Gastrocnemius medialis (tissue), 4 donors: ENCODE results near the gene ANO10. TPM values are rescaled to one million over a fixed set of nuclear protein-coding genes. Genes with fewer than 3 reads are reported as not detected.
"Not testable (repeated sequence)": the region's sequence is repeated elsewhere in the genome, so short reads cannot be mapped to it uniquely, and the experiment has no call there.

Source experiments
- ATAC-seq, 2 donors: fragments of 150-250 bp; one replicate each; pipeline ENCODE4 v1.9.1; 2016
- DNase-seq, 2 donors: peaks; one replicate each; pipeline ENCODE4 v3.0.0-alpha.2; 2019
- H3K27ac ChIP-seq, 4 donors: fragments of 200-600 bp; sonication (generic); 1 replicate in 1 of 4; 2 replicates in 3 of 4; pipeline ENCODE4 v1.5.1; 2016 to 2018; ENCODE audit warnings: mild to moderate bottlenecking in 2 of 4, moderate library complexity in 1 of 4
- H3K27me3 ChIP-seq, 3 donors: fragments of 200-600 bp; sonication (generic) in 2 of 3; 1 replicate in 1 of 3; 2 replicates in 2 of 3; pipeline versions ENCODE4 v1.5.1 to v1.6.0; 2016 to 2019; ENCODE audit warnings: mild to moderate bottlenecking in 1 of 3, moderate library complexity in 1 of 3
- H3K36me3 ChIP-seq, 2 donors: fragments of 200-600 bp; sonication (generic) in 1 of 2; one replicate each; pipeline ENCODE4 v1.5.1; 2017 to 2018
- H3K4me1 ChIP-seq, 2 donors: fragments of 200-600 bp; sonication (generic) in 1 of 2; one replicate each; pipeline ENCODE4 v1.5.1; 2016 to 2017; ENCODE audit warnings: mild to moderate bottlenecking in 2 of 2
- H3K4me3 ChIP-seq, 4 donors: fragments of 200-600 bp; sonication (generic) in 3 of 4; 1 replicate in 1 of 4; 2 replicates in 3 of 4; pipeline ENCODE4 v1.5.1; 2016 to 2019; ENCODE audit warnings: mild to moderate bottlenecking in 2 of 4
- H3K9me3 ChIP-seq, 3 donors: fragments of 200-600 bp; sonication (generic) in 2 of 3; 1 replicate in 1 of 3; 2 replicates in 2 of 3; pipeline ENCODE4 v1.5.1; 2016 to 2019
- POLR2A ChIP-seq, 2 donors: fragments of 450-650 bp; IDR thresholded peaks; one replicate each; pipeline ENCODE4 v1.6.1; 2017; ENCODE audit warnings: antibody characterized with exemption in 2 of 2, mild to moderate bottlenecking in 2 of 2, moderate library complexity in 2 of 2
- in situ Hi-C, 4 donors: fragments of 200-750 bp; cut with MboI; loops; one replicate each; pipeline versions ENCODE4 v1.15.0 to v1.8.0; 2017; ENCODE audit warnings: low sequenced_read_pairs in 4 of 4
- intact Hi-C: fragments of 100-400 bp; cut with DNase I; formaldehyde crosslinking; loops from one replicate; pipeline ENCODE4 v1.15.1; 2023; ENCODE audit warnings: low total_unique reads
- total RNA-seq, 4 donors: library from RNA; depleted of rRNA; stranded (reverse); fragments of >200 nt; gene quantifications; one replicate each; pipeline versions ENCODE4 v1.1.0 to v1.2.3, GENCODE V29; 2016
- TF ChIP-seq, protein P1 (sequence below), 5 experiments: fragments of 450-650 bp in 3 of 5; fragments of 200-600 bp in 2 of 5; sonication (generic) in 2 of 5; IDR thresholded peaks in 4 of 5; conservative IDR thresholded peaks in 1 of 5; 1 replicate in 4 of 5; 2 replicates in 1 of 5; pipeline ENCODE4 v1.5.1; 2016 to 2019; ENCODE audit warnings: antibody characterized with exemption in 5 of 5, mild to moderate bottlenecking in 3 of 5, moderate library complexity in 3 of 5

Gene ANO10
- total RNA-seq, 4 donors from 2014 or later: 6.9 to 8.1 (median 7.8) TPM

DNA sequence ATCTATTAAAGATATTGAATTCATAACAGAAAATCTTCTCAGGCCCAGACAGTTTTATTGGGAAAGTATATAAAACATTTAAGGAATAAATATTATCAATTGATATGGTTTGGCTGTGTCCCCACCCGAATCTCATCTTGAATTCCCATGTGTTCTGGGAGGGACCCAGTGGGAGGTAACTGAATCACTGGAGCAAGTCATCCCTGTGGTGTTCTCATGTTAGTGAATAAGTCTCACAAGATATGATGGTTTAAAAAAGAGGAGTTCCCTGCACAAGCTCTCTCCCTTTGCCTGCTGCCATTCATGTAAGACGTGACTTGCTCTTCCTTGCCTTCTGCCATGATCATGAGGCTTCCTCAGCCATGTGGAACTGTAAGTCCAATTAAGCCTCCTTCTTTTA lies 160.5 kb downstream of the ANO10 start:
- TF ChIP-seq POLR2A (IDR thresholded peaks at IDR 0.05): no peak
- TF ChIP-seq, protein P1, sequence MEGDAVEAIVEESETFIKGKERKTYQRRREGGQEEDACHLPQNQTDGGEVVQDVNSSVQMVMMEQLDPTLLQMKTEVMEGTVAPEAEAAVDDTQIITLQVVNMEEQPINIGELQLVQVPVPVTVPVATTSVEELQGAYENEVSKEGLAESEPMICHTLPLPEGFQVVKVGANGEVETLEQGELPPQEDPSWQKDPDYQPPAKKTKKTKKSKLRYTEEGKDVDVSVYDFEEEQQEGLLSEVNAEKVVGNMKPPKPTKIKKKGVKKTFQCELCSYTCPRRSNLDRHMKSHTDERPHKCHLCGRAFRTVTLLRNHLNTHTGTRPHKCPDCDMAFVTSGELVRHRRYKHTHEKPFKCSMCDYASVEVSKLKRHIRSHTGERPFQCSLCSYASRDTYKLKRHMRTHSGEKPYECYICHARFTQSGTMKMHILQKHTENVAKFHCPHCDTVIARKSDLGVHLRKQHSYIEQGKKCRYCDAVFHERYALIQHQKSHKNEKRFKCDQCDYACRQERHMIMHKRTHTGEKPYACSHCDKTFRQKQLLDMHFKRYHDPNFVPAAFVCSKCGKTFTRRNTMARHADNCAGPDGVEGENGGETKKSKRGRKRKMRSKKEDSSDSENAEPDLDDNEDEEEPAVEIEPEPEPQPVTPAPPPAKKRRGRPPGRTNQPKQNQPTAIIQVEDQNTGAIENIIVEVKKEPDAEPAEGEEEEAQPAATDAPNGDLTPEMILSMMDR (IDR thresholded peaks at IDR 0.05 in 4 of 5, conservative IDR thresholded peaks at IDR 0.05 in 1 of 5): no peak
- Histone ChIP-seq H3K9me3 (no peaks in the 10 kb centered on the region), H3K4me1 (no peaks in the 10 kb centered on the region), H3K36me3 (no peaks in the 10 kb centered on the region), H3K27ac (no peak overlapping the region), H3K4me3 (no peak overlapping the region), H3K27me3 (no peaks in the 10 kb centered on the region)
- DNase-seq (no peak), ATAC-seq (no peak)
- in situ Hi-C loops (no loop called here), intact Hi-C loops (no loop called here)

DNA sequence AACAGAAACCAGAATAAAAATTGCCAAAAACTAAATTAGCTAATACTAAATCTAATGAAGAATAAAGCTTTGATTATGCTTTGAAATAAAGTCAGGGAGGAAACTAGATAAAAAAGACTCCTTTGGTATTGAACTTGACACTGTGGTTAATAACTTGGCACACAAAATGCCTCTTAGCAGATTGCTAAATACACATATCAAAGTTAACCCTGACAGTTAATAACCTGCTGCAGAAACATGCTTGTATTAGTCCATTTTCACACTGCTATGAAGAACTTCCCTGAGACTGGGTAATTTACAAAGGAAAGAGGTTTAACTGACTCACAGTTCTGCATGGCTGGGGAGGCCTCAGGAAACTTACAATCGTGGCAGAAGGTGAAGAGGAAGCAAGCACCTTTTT lies 164.8 kb downstream of the ANO10 start:
- H3K4me1 ChIP-seq, H3K27ac ChIP-seq, H3K36me3 ChIP-seq, DNase-seq, H3K27me3 ChIP-seq, H3K9me3 ChIP-seq, H3K4me3 ChIP-seq, in situ Hi-C loops, intact Hi-C loops, ATAC-seq: not testable (repeated sequence)

DNA sequence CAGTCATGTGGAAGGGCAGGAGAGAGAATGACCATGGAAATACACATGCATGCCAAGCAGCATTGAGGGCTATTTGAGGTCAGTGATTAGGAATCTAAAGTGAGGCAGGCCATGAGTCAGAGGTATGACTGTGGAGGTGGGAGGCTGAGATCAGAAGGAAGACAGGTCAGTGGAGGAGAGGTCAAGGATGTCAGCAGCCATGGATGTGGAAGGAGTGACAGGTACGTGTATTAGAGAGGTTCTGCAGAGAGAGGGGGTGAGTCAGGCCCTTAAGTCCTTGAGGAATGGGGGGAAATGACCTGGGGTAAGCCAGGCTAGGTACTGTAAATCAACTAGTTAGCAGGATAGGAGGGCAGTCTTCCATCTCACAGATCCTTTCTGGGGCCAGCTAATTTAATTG lies 166.6 kb downstream of the ANO10 start:
- Histone ChIP-seq H3K27ac (no peak overlapping the region), H3K27me3 (no peaks in the 10 kb centered on the region), H3K36me3 (no peaks in the 10 kb centered on the region), H3K4me1 (no peaks in the 10 kb centered on the region), H3K4me3 (no peak overlapping the region), H3K9me3 (no peaks in the 10 kb centered on the region)
- DNase-seq (no peak), ATAC-seq (no peak)
- TF ChIP-seq, protein P1 (IDR thresholded peaks at IDR 0.05 in 4 of 5, conservative IDR thresholded peaks at IDR 0.05 in 1 of 5): no peak
- intact Hi-C loops: no loop called here
- in situ Hi-C loops: no loop called here

DNA sequence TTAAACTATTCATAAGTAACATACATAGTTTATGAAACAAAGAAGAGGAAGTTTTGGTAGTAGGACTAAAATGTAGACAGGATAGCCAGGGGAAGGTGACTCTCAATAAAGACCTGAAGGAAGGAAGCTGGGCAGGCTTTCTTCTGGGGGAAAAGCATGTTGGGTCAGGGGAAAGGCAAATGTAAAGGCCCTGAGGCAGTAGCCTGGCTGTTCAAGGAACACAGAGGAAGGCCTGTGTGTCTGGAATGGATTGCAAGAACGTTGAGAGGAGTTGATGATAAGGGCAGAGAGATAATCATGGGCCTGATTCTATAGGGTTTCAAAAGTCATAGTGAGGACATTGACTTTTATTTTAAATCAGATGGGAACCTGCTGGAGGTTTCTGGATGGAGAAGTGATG lies 167.8 kb downstream of the ANO10 start:
- Histone ChIP-seq H3K4me3 (no peak overlapping the region), H3K36me3 (no peaks in the 10 kb centered on the region), H3K9me3 (no peaks in the 10 kb centered on the region), H3K27ac (no peak overlapping the region), H3K4me1 (no peaks in the 10 kb centered on the region), H3K27me3 (no peaks in the 10 kb centered on the region)
- TF ChIP-seq, protein P1 (IDR thresholded peaks at IDR 0.05 in 4 of 5, conservative IDR thresholded peaks at IDR 0.05 in 1 of 5): no peak
- TF ChIP-seq POLR2A (IDR thresholded peaks at IDR 0.05): no peak
- intact Hi-C loops: no loop called here
- DNase-seq: no peak
- in situ Hi-C loops: no loop called here
- no peak for ATAC-seq

DNA sequence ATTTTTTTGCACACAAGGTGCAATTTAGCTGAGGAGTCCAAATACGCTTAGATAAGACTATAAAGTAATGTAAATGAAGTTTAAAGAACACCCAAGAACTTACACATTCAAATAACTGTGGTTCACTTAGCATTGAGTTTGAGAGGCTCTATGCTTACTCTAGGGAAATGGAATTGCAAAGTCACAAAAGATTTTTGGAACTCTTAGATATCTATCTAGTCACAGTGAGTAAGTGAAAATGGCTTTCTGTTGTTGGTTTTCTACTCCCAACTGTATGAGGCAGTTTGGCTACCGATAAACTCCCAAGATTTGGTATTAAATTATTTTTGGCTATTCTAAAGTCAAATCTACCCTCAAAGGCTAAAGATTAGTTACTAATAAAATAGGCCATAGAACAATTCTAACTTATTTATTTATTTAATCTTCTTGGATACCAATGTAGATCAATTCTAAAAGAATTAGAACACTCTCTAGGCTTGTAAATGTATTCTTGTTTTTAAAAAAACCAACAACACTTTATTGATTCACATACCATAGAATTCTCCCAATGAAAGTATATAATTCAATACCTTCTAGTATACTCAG lies 170.0 kb downstream of the ANO10 start:
- in situ Hi-C loops (no loop called here), intact Hi-C loops (no loop called here)
- H3K27ac ChIP-seq: no peak overlapping the region
- no peak for ATAC-seq
- no peaks in the 10 kb centered on the region for H3K27me3 ChIP-seq
- H3K36me3 ChIP-seq: no peaks in the 10 kb centered on the region
- no peaks in the 10 kb centered on the region for H3K9me3 ChIP-seq
- H3K4me1 ChIP-seq: no peaks in the 10 kb centered on the region
- H3K4me3 ChIP-seq: no peak overlapping the region
- no peak for TF ChIP-seq POLR2A (IDR thresholded peaks at IDR 0.05)
- TF ChIP-seq, protein P1 (IDR thresholded peaks at IDR 0.05 in 4 of 5, conservative IDR thresholded peaks at IDR 0.05 in 1 of 5): no peak
- DNase-seq: no peak
